ENCODE data around the gene BCAS1. TPM values are rescaled to one million over a fixed set of nuclear protein-coding genes. Genes with fewer than 3 reads are reported as not detected.

BCAS1 gene
- total and polyA plus RNA-seq, 7 experiments from 2014 or later = 0.05 to 0.16 (median 0.10) TPM; not detected in 4

DNA sequence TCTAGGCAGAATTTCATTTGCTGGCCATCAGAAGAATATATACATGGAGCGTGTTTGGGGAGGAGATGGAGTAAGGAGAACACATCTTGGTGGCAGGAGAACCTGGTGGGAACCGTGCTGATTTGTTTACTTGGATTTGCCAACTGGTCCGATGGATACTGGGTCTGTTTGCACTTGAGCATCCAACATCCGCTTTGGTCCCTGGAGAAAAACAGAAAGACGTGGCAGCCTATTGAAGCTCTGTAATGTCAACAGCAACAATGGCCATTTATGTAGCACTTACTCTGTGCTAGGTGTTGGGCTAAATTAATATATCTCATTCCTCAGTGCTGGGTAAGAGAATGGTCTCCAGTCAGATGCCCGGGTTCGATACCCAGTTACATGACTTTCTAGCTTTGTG lies 125.6 kb downstream of the BCAS1 start:
- H3K4me1 ChIP-seq (ENCODE audit: control insufficient read depth in 2 of 2, insufficient read depth in 2 of 2, low read length in 2 of 2) = peaks cover 21 to 30% of the 10 kb centered on the region in 2 donors
- Mint-ChIP-seq H3K4me3 (peak overlapping the region in 1 of 10 donors; percentile 69), H3K4me1 (peaks cover 24 to 64% (median 44%) of the 10 kb centered on the region in 7 donors), H3K27me3 (no peaks in the 10 kb centered on the region), H3K9me3 (no peaks in the 10 kb centered on the region), H3K27ac (peak overlapping the region in 1 of 9 donors; percentile 63), H3K36me3 (peaks cover 0 to under 1% (median 0%) of the 10 kb centered on the region in 5 donors)
- ChIA-PET POLR2A (interaction anchor here (0.6 to 1.0 kb wide), 2 partner anchors 10 to 14 kb away, joined by 3 read pairs; no protein-coding TSS in a partner anchor), CTCF (interaction anchor here (0.9 to 2.3 kb wide), 4 partner anchors 27 to 365 kb away, joined by 3 to 7 read pairs (median 5); no protein-coding TSS in a partner anchor)
- H3K9me3 ChIP-seq (ENCODE audit: control insufficient read depth in 2 of 3, low read length in 3 of 3) = no peaks in the 10 kb centered on the region
- DNase-seq = no peak
- no peaks in the 10 kb centered on the region for H3K27me3 ChIP-seq (ENCODE audit: control insufficient read depth in 2 of 2, insufficient read depth in 2 of 2, low read length in 2 of 2)
- no peak overlapping the region for H3K4me3 ChIP-seq (ENCODE audit: low read length)
- H3K27ac ChIP-seq (ENCODE audit: low read depth, low read length) = no peak overlapping the region
- intact Hi-C loops (cut with micrococcal nuclease) = loop anchor here (1.0 to 10.0 kb wide), 9 partner anchors 9 to 1752 kb away; partner anchors contain the start of genes PFDN4 (in 2 of the 2), TSHZ2 (in 1 of the 2) and ZFP64 (in 1 of the 2)
- ATAC-seq = no peak
- H3K36me3 ChIP-seq (ENCODE audit: control insufficient read depth in 2 of 3, insufficient read depth in 3 of 3, low read length in 3 of 3) = no peaks in the 10 kb centered on the region

DNA sequence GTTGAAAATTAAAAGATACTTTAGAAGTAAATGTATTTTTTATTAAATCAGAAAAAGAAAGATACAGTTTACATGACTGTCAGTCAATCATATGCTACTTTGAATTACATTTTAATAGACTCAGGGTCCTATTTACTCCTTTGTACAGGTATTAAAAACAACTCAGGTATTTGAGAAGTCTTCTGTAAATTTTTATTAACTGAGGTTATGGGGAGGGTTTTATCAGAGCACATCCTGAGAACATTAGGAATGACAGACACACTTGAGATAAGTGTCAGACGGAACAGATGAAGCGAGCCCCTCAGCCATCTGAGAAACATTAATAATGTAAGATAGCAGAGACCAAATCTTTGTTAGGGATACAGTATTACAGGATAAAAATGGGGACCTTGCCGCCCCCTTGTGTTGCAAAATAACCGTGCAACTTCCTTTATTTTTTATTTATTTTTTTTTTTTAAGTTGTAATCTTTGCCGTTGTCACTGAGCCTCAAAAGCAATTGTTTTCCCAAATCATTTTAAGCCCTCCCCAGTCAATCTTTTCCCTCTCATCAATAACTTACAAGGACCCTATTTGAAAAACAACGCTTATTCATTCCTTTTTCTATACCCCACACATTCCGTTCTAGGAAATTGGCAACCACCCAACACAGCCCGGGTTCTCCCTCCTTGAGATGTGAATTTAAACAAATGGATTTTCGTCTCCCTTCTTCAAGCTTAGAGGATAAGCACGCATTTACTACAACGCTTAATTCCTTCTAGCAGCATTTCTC lies 126.7 kb downstream of the BCAS1 start:
- Mint-ChIP-seq H3K9me3 (no peaks in the 10 kb centered on the region), H3K36me3 (no peaks in the 10 kb centered on the region), H3K27me3 (no peaks in the 10 kb centered on the region), H3K4me3 (peak overlapping the region in 7 of 10 donors; percentile 51 to 82 (median 69)), H3K27ac (peak overlapping the region in 4 of 9 donors; percentile 18 to 92 (median 68)), H3K4me1 (peaks cover 16 to 59% (median 38%) of the 10 kb centered on the region in 7 donors)
- CTCF ChIA-PET = interaction anchor here (0.5 to 2.3 kb wide), 4 partner anchors 25 to 1701 kb away, joined by 3 to 7 read pairs (median 3); no protein-coding TSS in a partner anchor
- Histone ChIP-seq H3K4me1 (ENCODE audit: control insufficient read depth in 2 of 2, insufficient read depth in 2 of 2, low read length in 2 of 2) (peaks cover 11 to 23% of the 10 kb centered on the region in 2 donors), H3K9me3 (ENCODE audit: control insufficient read depth in 2 of 3, low read length in 3 of 3) (no peaks in the 10 kb centered on the region), H3K27me3 (ENCODE audit: control insufficient read depth in 2 of 2, insufficient read depth in 2 of 2, low read length in 2 of 2) (no peaks in the 10 kb centered on the region), H3K4me3 (ENCODE audit: low read length) (no peak overlapping the region), H3K27ac (ENCODE audit: low read depth, low read length) (no peak overlapping the region), H3K36me3 (ENCODE audit: control insufficient read depth in 2 of 3, insufficient read depth in 3 of 3, low read length in 3 of 3) (no peaks in the 10 kb centered on the region)
- ATAC-seq = peak; percentile 62
- intact Hi-C loops (cut with micrococcal nuclease) = loop anchor here (1.0 to 10.0 kb wide), 5 partner anchors 119 to 1701 kb away; no protein-coding TSS in a partner anchor
- peak in 5 of 9 donors; percentile 33 to 52 (median 43) for DNase-seq
- POLR2A ChIA-PET = no interaction called here

DNA sequence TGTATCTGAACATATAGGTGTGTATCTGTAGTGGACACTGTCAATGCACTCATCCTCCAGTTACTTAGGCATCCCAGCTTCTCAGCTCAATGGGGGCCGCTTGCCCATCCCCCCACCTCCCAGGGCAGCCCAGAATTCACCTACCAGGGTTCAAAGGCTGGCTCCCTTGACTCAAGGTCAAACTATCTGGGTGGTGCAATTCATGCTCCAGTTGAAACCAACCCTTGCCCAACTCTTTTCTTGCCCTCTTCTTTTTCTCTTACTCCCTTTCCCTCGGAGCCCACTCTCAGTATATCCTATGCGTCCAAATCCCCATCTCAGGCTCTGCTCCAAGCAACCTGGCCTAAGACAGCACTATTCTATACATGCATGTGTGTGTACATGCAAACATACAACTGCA lies 127.4 kb downstream of the BCAS1 start:
- H3K9me3 ChIP-seq (ENCODE audit: control insufficient read depth in 2 of 3, low read length in 3 of 3) = no peaks in the 10 kb centered on the region
- peak overlapping the region in 2 of 9 donors; percentile 25 to 71 for H3K27ac Mint-ChIP-seq
- H3K4me1 ChIP-seq (ENCODE audit: control insufficient read depth in 2 of 2, insufficient read depth in 2 of 2, low read length in 2 of 2) = peaks cover 4 to 16% of the 10 kb centered on the region in 2 donors
- POLR2A ChIA-PET = no interaction called here
- H3K27me3 ChIP-seq (ENCODE audit: control insufficient read depth in 2 of 2, insufficient read depth in 2 of 2, low read length in 2 of 2) = no peaks in the 10 kb centered on the region
- H3K4me1 Mint-ChIP-seq = peaks cover 11 to 56% (median 37%) of the 10 kb centered on the region in 7 donors
- intact Hi-C loops (cut with micrococcal nuclease) = loop anchor here (1.0 to 10.0 kb wide), 5 partner anchors 119 to 1701 kb away; no protein-coding TSS in a partner anchor
- CTCF ChIA-PET = interaction anchor here (0.9 to 5.2 kb wide), 4 partner anchors 12 to 364 kb away, joined by 3 to 26 read pairs (median 4); no protein-coding TSS in a partner anchor
- no peaks in the 10 kb centered on the region for H3K27me3 Mint-ChIP-seq
- DNase-seq (no peak), ATAC-seq (no peak)
- H3K4me3 Mint-ChIP-seq = peak overlapping the region in 1 of 10 donors; percentile 15
- H3K4me3 ChIP-seq (ENCODE audit: low read length) = no peak overlapping the region
- H3K9me3 Mint-ChIP-seq = no peaks in the 10 kb centered on the region
- no peaks in the 10 kb centered on the region for H3K36me3 Mint-ChIP-seq
- no peak overlapping the region for H3K27ac ChIP-seq (ENCODE audit: low read depth, low read length)
- H3K36me3 ChIP-seq (ENCODE audit: control insufficient read depth in 2 of 3, insufficient read depth in 3 of 3, low read length in 3 of 3) = no peaks in the 10 kb centered on the region

DNA sequence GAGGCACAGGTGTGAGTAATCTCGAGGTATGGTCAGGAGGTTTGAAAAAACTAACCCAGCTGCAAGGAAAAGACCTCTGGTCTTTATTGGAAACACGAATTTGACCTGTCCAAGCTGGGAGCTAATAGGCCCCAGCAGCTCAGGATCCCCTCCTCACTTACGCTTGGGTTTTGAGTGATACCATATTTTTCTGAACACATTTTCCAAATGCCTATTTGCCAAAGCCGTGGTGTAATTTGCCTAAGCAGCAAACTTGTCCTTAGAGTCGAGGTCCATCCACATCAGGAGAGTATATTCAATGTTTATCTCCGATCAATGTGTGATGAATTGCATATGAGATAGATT lies 128.0 kb downstream of the BCAS1 start:
- Histone ChIP-seq H3K4me3 (ENCODE audit: low read length) (no peak overlapping the region), H3K27ac (ENCODE audit: low read depth, low read length) (no peak overlapping the region), H3K9me3 (ENCODE audit: control insufficient read depth in 2 of 3, low read length in 3 of 3) (no peaks in the 10 kb centered on the region), H3K36me3 (ENCODE audit: control insufficient read depth in 2 of 3, insufficient read depth in 3 of 3, low read length in 3 of 3) (no peaks in the 10 kb centered on the region), H3K4me1 (ENCODE audit: control insufficient read depth in 2 of 2, insufficient read depth in 2 of 2, low read length in 2 of 2) (peaks cover 0 to 12% of the 10 kb centered on the region in 2 donors), H3K27me3 (ENCODE audit: control insufficient read depth in 2 of 2, insufficient read depth in 2 of 2, low read length in 2 of 2) (no peaks in the 10 kb centered on the region)
- intact Hi-C loops (cut with micrococcal nuclease) = loop anchor here (5.0 to 10.0 kb wide), 4 partner anchors 188 to 1700 kb away; no protein-coding TSS in a partner anchor
- CTCF ChIA-PET = interaction anchor here (0.9 to 5.2 kb wide), 6 partner anchors 10 to 365 kb away, joined by 3 to 26 read pairs (median 4); no protein-coding TSS in a partner anchor
- ATAC-seq = no peak
- Mint-ChIP-seq H3K27ac (peak overlapping the region in 1 of 9 donors; percentile 20), H3K4me3 (no peak overlapping the region), H3K4me1 (peaks cover 11 to 57% (median 33%) of the 10 kb centered on the region in 7 donors), H3K36me3 (no peaks in the 10 kb centered on the region), H3K9me3 (no peaks in the 10 kb centered on the region), H3K27me3 (no peaks in the 10 kb centered on the region)
- no peak for DNase-seq
- POLR2A ChIA-PET = interaction anchor here (0.6 to 0.9 kb wide), 2 partner anchors 10 to 909 kb away, joined by 3 read pairs; no protein-coding TSS in a partner anchor

DNA sequence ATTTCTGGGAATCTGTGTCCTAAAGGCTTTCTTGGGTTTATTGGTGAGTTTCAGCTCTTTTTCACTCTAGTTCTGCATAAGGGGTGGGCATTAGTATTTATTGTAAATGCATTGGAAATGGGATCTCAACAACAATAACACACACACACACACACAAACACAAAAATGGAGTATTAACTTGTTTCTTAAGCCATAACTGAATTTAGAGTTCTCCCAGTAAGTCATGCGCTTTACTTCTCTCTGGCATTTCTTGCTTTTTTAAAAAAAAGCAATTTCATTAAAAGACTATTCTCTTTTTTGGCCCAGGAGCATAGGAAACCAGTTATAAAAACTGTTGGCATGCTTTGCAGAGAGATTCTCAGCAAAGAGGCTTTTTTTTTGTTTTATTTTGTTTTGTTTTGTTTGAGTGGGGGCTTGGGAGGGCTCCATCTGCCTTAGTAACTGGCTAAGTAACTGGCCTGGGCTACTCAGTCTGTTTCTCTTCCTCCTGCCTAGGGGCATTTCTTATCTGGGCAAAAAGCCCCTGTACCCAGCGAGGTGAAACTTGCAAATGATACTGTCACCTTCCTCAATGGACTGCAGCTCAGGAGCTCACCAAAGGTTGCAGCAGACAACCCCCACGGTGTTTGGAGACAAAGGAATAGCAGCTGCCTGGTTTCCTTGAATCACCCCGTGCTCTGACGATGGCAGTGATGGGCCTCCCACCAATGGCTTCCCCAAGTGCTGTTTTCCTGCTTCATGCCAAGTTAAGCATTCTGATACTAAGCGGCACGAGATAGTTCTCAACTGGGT lies 128.5 kb downstream of the BCAS1 start:
- Histone ChIP-seq H3K4me1 (ENCODE audit: control insufficient read depth in 2 of 2, insufficient read depth in 2 of 2, low read length in 2 of 2) (peaks cover 0 to 12% of the 10 kb centered on the region in 2 donors), H3K4me3 (ENCODE audit: low read length) (no peak overlapping the region), H3K36me3 (ENCODE audit: control insufficient read depth in 2 of 3, insufficient read depth in 3 of 3, low read length in 3 of 3) (no peaks in the 10 kb centered on the region), H3K27ac (ENCODE audit: low read depth, low read length) (no peak overlapping the region), H3K27me3 (ENCODE audit: control insufficient read depth in 2 of 2, insufficient read depth in 2 of 2, low read length in 2 of 2) (no peaks in the 10 kb centered on the region), H3K9me3 (ENCODE audit: control insufficient read depth in 2 of 3, low read length in 3 of 3) (no peaks in the 10 kb centered on the region)
- H3K27me3 Mint-ChIP-seq = no peaks in the 10 kb centered on the region
- H3K27ac Mint-ChIP-seq = peak overlapping the region in 4 of 9 donors; percentile 6 to 66 (median 36)
- CTCF ChIA-PET = interaction anchor here (0.5 to 5.2 kb wide), 10 partner anchors 9 to 611 kb away, joined by 3 to 26 read pairs (median 3); no protein-coding TSS in a partner anchor
- no peaks in the 10 kb centered on the region for H3K36me3 Mint-ChIP-seq
- no peaks in the 10 kb centered on the region for H3K9me3 Mint-ChIP-seq
- H3K4me1 Mint-ChIP-seq = peaks cover 11 to 53% (median 30%) of the 10 kb centered on the region in 7 donors
- peak overlapping the region in 2 of 10 donors; percentile 25 to 62 for H3K4me3 Mint-ChIP-seq
- ATAC-seq (no peak), DNase-seq (no peak)
- intact Hi-C loops (cut with micrococcal nuclease) = loop anchor here (2.0 to 10.0 kb wide), 8 partner anchors 27 to 1700 kb away; no protein-coding TSS in a partner anchor
- POLR2A ChIA-PET = interaction anchor here (0.6 to 1.1 kb wide), 3 partner anchors 10 to 909 kb away, joined by 3 read pairs; no protein-coding TSS in a partner anchor

Measured in naive thymus-derived CD4-positive, alpha-beta T cell (primary cell).